HCT116 (cell line): ENCODE measurements around the gene KCND2.

Source experiments
- CTCF ChIP-seq, 3 experiments: fragments of 200-600 bp in 1 of 3; sonication (generic) in 1 of 3; IDR thresholded peaks in 2 of 3; conservative IDR thresholded peaks in 1 of 3; 2 replicates each; pipeline ENCODE4 v1.5.1; 2012 to 2017; ENCODE audit warnings: low read depth in 2 of 3, low read length in 2 of 3, antibody characterized with exemption in 1 of 3, borderline replicate concordance in 1 of 3, control low read depth in 1 of 3, mild to moderate bottlenecking in 1 of 3, mixed read lengths in 1 of 3, mixed run types in 1 of 3, moderate library complexity in 1 of 3; ENCODE audit not compliant: insufficient read depth in 1 of 3
- EZH2 ChIP-seq: fragments of 200-600 bp; sonication (generic); IDR thresholded peaks from 2 replicates; pipeline ENCODE4 v1.6.1; 2017; ENCODE audit warnings: antibody characterized with exemption, mixed run types
- POLR2A ChIP-seq: IDR thresholded peaks from 2 replicates; pipeline ENCODE4 v1.7.0; 2011; ENCODE audit warnings: borderline replicate concordance; ENCODE audit not compliant: insufficient read depth, insufficient read length; ENCODE audit errors: extremely low read depth
- TCF7L2 ChIP-seq: IDR thresholded peaks from 2 replicates; pipeline ENCODE4 v1.7.0; 2011; ENCODE audit warnings: borderline replicate concordance, inconsistent platforms; ENCODE audit not compliant: insufficient read depth, insufficient read length; ENCODE audit errors: extremely low read depth
- ZBTB33 ChIP-seq: IDR thresholded peaks from 2 replicates; pipeline ENCODE4 v1.6.1; 2011; ENCODE audit warnings: mild to moderate bottlenecking, low read length, moderate library complexity; ENCODE audit not compliant: insufficient replicate concordance; ENCODE audit errors: extremely low read depth
- ZNF274 ChIP-seq: fragments of 200-500 bp; sonication (Bioruptor generic); IDR thresholded peaks from 2 replicates; pipeline ENCODE4 v1.6.1; 2014; ENCODE audit warnings: mild to moderate bottlenecking, low read depth, low read length, inconsistent platforms

GRCh38 chr7:120567204-120567603, 294.2 kb downstream of the KCND2 start:
- TF ChIP-seq POLR2A = no peak
- no peak for TF ChIP-seq CTCF (IDR thresholded peaks at IDR 0.05 in 2 of 3, conservative IDR thresholded peaks at IDR 0.05 in 1 of 3; ENCODE audit: borderline replicate concordance in 1 of 3, insufficient read depth in 1 of 3, low read depth in 2 of 3, low read length in 2 of 3)
- no peak for TF ChIP-seq EZH2
- TF ChIP-seq ZBTB33 = no peak
- no peak for TF ChIP-seq TCF7L2
- TF ChIP-seq ZNF274 = no peak
